HT1080 (cell line): ENCODE results near the gene HSD11B2. TPM values are rescaled to one million over a fixed set of nuclear protein-coding genes. Genes with fewer than 3 reads are reported as not detected.
A peak's percentile ranks its signal among the peaks of the same experiment; 100 is the strongest.

Experiments
- DNase-seq: peaks from one replicate; pipeline ENCODE4 v3.0.0-alpha.2; 2015; ENCODE audit warnings: low read depth
- total RNA-seq: library from RNA; depleted of rRNA; stranded (reverse); fragments of >200 nt; shearing (Covaris generic); gene quantifications from 2 replicates; pipeline ENCODE4 v1.2.3, GENCODE V29; 2014

Gene HSD11B2
- total RNA-seq, 1 experiment from 2014 or later = 1.0 TPM

DNA sequence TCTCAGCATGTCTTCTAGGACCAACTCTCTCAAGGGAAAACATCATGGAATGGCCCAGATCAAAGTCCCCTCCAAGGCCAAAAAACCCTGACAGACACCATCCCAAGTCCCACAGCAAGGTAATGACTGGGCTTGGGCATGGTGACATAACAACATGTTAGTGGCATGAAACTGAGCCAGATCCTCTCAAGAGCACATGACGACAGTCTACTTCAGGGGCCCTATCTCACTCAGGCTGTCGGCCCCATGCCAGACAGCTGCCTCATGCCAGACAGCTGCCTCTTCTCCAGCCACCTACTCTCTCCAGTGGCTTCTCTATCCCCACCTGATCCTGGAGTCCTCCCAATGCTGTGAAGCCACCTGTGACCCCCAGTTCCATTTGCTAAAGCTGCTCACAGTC lies 18.4 kb downstream of the HSD11B2 start:
- no peak for DNase-seq

DNA sequence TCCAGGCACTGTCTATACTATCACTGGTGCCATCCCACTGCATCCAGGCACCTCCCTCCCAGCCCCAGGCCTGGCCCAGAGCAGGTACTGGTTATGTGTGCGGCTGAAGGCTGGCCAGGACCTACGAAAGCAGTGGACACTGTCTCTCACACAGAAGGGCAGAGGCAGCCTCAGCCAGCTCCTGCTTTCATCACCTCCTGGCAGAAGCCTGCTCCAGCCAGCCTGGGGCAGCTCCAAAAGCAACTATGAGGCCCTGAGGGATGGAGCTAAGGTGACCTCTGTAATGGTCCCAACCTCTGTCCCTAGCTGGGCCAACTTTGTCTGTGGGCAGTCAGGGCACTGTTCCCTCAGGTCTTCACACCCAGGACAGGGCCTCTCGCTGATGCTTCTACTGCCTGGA lies 18.8 kb downstream of the HSD11B2 start:
- no peak for DNase-seq

GRCh38 chr16:67451061-67451703 lies 20.3 kb downstream of the HSD11B2 start:
- no peak for DNase-seq

DNA sequence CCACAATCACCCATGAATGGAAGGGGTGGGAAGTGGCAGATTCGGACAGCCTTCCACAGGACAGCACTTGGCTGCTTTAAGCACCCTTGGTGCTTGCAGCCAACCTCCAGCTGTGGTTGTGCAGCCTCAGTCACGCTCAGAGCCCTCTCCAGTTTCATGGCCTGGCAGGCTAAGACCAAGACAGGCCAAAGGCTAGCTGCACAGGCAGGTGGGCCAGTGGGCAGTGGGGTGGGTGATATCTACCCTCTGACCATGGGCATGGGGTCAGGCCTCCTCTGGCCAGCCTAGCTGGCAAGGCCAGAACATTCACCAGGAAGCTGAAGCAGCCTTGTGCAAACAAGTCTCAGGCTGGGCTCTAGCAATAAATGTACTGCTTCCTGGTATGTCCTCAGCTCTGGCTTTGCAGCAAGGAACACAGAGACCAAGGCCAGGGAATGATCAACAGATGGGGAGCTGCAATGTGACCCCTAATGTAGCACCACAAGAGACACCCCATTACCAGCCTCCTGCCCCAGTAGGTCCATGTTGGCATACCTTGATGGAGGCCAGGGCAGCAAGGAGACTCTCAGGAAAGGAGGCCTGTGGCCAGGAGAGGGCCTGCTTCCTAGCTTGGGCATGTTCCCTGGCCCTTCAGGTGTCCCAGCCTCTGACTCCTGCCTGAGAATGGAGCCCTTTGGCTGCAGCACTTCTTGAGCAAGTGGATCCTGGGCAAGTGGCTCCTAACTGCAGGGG lies 20.9 kb downstream of the HSD11B2 start:
- DNase-seq = no peak

DNA sequence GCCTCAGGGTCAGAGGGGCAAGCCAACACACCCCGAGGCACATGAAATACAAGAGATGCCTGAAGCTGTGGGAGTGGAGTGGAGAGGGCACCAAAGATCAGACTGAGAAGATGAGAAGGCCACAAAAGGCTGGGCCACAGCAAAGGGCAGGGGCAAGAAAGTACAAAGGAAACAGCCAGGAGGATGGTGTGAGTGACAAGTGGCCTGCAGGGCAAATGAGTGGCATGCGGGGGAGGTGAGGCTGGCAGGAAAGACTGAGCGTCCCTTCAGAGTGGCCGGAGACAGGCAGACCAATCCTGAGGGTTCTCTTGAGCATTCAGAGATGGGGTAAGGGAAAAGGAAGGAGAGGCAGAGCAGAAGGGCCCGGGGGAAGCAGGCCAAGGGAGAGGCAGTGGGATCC lies 23.2 kb downstream of the HSD11B2 start:
- DNase-seq = no peak

- no peak for DNase-seq
These were observed 23.9 kb downstream of the HSD11B2 start for GRCh38 chr16:67454852-67455251.

DNA sequence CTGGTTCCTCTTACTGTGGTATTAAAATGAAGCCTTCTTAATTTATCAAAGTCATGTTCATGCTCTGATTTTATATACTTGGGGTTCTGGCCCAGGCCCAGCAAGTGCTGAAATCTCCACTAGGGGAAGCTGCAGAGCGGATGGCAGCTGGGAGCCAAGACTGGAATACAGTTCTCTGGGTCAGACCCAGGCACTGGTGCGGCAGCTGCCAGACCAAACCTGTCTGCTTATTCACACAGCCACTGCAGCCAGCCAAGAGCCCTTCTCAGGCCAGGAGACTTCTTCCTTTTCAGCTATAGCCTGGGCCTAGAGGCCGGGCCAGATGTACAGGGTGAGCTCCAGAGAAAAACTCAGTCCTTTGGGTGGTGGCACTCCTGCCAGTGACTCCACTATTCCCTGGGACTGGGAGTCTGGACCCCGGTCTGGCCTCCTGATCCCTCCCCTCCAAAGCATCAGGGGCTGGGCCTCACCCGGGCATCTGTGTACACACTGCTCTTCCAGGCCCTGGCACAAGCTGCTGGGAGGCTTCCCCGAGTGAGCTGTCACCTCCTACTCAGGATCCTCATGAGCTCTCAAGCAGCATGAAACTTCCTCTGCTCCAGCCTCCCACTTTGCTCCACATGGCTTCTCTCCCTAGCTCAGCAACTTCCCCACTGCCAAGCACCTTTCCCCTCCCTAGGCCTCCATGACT lies 25.6 kb downstream of the HSD11B2 start:
- DNase-seq = no peak

DNA sequence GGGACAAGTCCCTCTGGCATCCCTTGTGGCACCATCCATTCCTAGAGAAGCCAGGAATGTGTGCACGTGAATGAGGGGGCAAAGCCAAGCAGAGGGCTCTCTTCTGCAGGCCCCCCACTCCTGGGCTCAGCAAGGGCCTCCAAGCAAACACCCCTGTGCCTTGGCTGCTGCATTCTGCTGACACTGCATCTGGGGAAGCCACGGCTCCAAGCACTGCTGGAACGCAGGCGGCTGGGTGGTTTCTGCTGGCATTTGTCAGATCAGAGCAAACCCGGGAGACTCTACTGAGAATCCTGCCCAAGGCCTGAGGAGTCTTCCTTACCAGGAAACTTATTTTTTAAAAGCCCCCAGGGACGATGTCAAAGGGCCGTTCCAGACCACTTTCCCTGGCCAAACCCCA lies 26.7 kb downstream of the HSD11B2 start:
- DNase-seq = no peak

GRCh38 chr16:67458121-67458641 lies 27.3 kb downstream of the HSD11B2 start:
- DNase-seq = no peak

- peak; percentile 27 for DNase-seq
These were observed 28.3 kb downstream of the HSD11B2 start for GRCh38 chr16:67459066-67459860.

- no peak for DNase-seq
These were observed 28.9 kb downstream of the HSD11B2 start for GRCh38 chr16:67459861-67460150.

- DNase-seq = no peak
These were observed 29.2 kb downstream of the HSD11B2 start for GRCh38 chr16:67460168-67460567.

DNA sequence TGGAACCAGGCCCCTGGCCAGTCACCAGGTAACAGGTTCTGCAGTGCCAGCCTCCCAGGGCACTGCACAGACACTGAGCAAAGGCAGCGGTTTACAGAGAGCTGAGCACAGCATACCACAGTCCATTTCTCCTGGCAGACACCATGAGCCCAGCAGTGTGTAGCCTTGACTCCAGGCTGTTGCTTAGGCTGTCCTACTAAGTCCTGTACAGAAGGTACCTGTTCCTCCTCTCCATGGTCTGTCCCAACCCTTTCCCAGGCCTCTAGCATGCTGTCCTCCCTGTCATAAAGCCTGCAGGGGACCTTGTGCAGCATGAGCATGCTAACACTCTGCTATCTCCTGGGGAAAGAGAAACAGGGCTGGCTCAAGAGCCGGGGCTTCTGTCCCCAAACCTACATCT lies 30.0 kb downstream of the HSD11B2 start:
- no peak for DNase-seq

GRCh38 chr16:67461600-67462278 lies 30.8 kb downstream of the HSD11B2 start:
- no peak for DNase-seq

GRCh38 chr16:67462279-67462655 lies 31.3 kb downstream of the HSD11B2 start:
- DNase-seq = no peak

DNA sequence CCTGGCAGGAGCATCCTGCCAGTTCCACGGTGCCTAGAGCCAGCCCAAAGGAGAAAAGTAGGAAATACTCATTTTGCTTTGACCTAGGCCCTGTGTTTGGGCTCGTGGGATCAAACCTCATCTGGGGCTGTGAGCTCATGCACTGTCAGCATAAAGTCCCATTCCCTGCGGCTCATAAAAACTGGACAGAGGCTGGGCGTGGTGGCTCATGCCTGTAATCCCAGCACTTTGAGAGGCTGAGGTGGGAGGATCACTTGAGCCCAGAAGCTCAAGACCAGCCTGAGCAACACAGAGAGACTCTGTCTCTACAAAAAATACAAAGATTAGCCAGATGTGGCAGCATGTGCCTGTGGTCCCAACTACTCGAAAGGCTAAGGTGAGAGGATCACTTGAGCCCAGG lies 32.1 kb downstream of the HSD11B2 start:
- no peak for DNase-seq

DNA sequence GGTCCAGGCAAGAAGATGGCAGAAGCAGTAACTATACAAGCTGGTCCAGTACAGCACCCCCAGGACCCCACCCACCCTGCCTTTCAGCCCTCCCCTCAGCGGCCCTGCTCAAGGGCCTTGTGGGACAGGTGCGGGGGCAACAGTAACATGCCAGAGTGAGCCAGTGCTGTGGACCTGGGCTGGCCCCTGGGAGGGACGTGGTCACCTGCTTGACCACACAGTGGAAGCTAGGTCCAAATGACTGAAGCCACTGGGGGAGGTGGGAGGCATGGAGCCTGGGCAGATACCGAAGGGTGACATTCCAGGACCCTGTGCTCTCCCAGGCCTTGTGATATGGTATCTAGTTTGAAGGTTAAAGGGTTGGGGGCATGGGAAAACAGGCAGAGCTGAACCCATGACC lies 32.8 kb downstream of the HSD11B2 start:
- no peak for DNase-seq

- DNase-seq = no peak
These were observed 33.6 kb downstream of the HSD11B2 start for GRCh38 chr16:67464565-67464964.

DNA sequence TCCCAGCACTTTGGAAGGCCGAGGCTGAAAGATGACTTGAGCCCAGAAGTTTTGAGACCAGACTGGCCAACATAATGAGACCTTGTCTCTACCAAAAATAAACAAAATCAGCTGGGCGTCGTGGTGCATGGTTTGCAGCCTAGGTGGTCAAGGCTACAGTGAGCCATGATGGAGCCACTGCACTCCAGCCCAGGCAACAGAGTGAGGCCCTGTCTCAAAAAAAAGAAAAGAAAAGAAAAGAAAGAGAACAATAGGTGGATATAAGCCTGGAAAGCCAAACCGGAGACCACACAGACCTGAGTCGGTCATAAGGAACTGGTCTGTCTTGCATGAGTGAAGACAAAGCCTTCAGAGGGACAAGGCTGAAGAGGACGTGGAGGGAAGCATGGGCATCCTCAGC lies 35.7 kb downstream of the HSD11B2 start:
- no peak for DNase-seq

GRCh38 chr16:67468731-67469130 lies 37.8 kb downstream of the HSD11B2 start:
- no peak for DNase-seq

- no peak for DNase-seq
These were observed 39.4 kb downstream of the HSD11B2 start for GRCh38 chr16:67470359-67470758.
